Nephron (organoid): ENCODE results near the gene LARP4.

ENCODE experiments used
- H3K27ac Mint-ChIP-seq, 3 experiments: 2 replicates each; pipeline ENCODE4 v1.8.0; 2020; ENCODE audit warnings: mixed read lengths in 3 of 3, mild to moderate bottlenecking in 2 of 3, moderate library complexity in 1 of 3
- H3K27me3 Mint-ChIP-seq: 2 replicates; pipeline ENCODE4 v1.8.0; 2021; ENCODE audit warnings: low read depth, mild to moderate bottlenecking, moderate library complexity, mixed read lengths
- H3K36me3 Mint-ChIP-seq: 2 replicates; pipeline ENCODE4 v1.8.0; 2020; ENCODE audit warnings: low read depth, mixed read lengths
- H3K4me1 Mint-ChIP-seq: 2 replicates; pipeline ENCODE4 v1.8.0; 2020; ENCODE audit warnings: mixed read lengths
- H3K4me3 Mint-ChIP-seq, 3 experiments: 2 replicates each; pipeline ENCODE4 v1.8.0; 2020; ENCODE audit warnings: mild to moderate bottlenecking in 3 of 3, mixed read lengths in 3 of 3, moderate library complexity in 2 of 3
- H3K9me3 Mint-ChIP-seq: 2 replicates; pipeline ENCODE4 v1.8.0; 2020; ENCODE audit warnings: mixed read lengths
- TF ChIP-seq, protein P1 (sequence below), 3 experiments: fragments of 200-600 bp; sonication (generic); IDR thresholded peaks; one replicate each; pipeline ENCODE4 v1.5.0; 2021; ENCODE audit warnings: antibody characterized with exemption in 3 of 3; ENCODE audit not compliant: unreplicated experiment in 3 of 3

The LARP4 gene

DNA sequence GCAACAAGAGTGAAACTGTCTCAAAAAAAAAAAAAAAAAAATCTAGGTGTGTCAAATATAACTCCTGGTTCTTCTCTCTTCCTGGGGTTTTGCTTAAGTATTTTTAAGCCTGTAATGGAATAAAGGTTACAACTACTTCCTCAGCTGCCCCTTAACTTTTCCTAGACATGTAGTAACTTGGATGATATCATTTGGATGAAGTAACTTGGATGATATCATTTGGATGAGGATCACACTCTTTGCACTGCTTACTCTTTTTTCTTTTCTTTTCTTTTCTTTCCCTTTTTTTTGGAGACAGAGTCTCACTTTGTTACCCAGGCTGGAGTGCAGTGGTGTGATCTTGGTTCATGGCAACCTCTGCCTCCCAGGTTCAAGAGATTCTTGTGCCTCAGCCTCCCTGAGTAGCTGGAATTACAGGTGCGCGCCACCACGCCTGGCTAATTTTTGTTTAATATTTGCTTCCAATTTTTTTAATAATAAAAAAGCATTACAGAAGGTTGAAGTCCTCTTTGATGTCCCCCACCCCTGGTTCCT, 3.5 kb upstream of the LARP4 start:
- Mint-ChIP-seq H3K4me1 (peaks cover 7% of the 10 kb centered on the region), H3K4me3 (no peak overlapping the region), H3K27me3 (peaks cover 4% of the 10 kb centered on the region), H3K36me3 (no peaks in the 10 kb centered on the region), H3K9me3 (no peaks in the 10 kb centered on the region), H3K27ac (no peak overlapping the region)
- TF ChIP-seq, protein P1, sequence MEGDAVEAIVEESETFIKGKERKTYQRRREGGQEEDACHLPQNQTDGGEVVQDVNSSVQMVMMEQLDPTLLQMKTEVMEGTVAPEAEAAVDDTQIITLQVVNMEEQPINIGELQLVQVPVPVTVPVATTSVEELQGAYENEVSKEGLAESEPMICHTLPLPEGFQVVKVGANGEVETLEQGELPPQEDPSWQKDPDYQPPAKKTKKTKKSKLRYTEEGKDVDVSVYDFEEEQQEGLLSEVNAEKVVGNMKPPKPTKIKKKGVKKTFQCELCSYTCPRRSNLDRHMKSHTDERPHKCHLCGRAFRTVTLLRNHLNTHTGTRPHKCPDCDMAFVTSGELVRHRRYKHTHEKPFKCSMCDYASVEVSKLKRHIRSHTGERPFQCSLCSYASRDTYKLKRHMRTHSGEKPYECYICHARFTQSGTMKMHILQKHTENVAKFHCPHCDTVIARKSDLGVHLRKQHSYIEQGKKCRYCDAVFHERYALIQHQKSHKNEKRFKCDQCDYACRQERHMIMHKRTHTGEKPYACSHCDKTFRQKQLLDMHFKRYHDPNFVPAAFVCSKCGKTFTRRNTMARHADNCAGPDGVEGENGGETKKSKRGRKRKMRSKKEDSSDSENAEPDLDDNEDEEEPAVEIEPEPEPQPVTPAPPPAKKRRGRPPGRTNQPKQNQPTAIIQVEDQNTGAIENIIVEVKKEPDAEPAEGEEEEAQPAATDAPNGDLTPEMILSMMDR (IDR thresholded peaks at IDR 0.05; ENCODE audit: unreplicated experiment in 3 of 3) = no peak

DNA sequence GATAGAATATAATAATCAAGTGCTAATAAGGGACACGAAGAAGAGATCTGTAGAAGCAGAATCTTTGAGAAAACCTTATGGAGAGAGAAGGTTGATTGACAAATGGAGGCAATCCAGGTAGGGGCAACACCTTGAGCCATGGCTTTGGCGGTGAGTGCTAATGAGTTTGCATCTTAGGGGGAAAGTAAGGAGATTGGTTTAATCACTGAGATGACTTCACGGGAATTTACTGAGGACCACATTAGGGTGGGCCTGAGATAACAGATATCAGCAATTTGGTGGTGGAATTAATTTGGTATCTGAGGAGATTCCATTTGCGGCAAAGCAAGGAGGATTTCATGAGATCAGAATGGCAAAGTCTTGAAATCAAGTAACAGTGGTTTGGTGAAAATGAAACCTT, 1.8 kb upstream of the LARP4 start:
- Mint-ChIP-seq H3K9me3 (no peaks in the 10 kb centered on the region), H3K36me3 (no peaks in the 10 kb centered on the region), H3K4me1 (peaks cover 23% of the 10 kb centered on the region), H3K27me3 (peaks cover 4% of the 10 kb centered on the region), H3K27ac (peak overlapping the region; percentile 59 to 93 (median 65)), H3K4me3 (peak overlapping the region; percentile 67 to 86 (median 76))
- TF ChIP-seq, protein P1 (IDR thresholded peaks at IDR 0.05; ENCODE audit: unreplicated experiment in 3 of 3) = no peak

DNA sequence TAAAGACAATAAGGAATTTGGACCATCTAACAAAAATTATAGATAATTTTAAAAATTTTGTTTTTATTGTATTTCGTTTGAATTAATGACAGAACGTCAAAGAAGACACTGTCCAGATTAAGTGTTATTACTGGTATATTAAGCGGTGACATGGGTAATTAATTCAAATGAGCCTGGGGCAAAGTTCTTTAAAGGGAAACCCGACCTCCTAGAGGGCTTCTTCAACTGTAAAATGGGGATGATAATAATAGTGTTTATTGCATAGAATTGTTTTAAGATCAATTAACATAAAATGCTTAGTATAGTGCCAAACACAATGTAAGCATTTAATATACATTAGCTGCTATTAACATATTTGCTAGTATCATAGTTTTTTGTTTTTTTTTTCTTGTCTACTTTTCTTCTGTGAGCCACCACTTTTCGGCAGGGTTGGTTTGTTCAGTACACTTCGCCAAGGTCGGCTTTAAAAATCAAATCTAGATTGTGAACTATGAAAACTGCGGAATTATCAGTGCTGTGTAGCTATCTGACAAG, 514 bp upstream of the LARP4 start:
- peak overlapping the region; percentile 98 to 100 (median 99) for H3K4me3 Mint-ChIP-seq
- H3K27ac Mint-ChIP-seq = peak overlapping the region; percentile 99
- peaks cover 4% of the 10 kb centered on the region for H3K27me3 Mint-ChIP-seq
- peaks cover 23% of the 10 kb centered on the region for H3K4me1 Mint-ChIP-seq
- no peaks in the 10 kb centered on the region for H3K9me3 Mint-ChIP-seq
- no peaks in the 10 kb centered on the region for H3K36me3 Mint-ChIP-seq
- TF ChIP-seq, protein P1 (IDR thresholded peaks at IDR 0.05; ENCODE audit: unreplicated experiment in 3 of 3) = no peak

DNA sequence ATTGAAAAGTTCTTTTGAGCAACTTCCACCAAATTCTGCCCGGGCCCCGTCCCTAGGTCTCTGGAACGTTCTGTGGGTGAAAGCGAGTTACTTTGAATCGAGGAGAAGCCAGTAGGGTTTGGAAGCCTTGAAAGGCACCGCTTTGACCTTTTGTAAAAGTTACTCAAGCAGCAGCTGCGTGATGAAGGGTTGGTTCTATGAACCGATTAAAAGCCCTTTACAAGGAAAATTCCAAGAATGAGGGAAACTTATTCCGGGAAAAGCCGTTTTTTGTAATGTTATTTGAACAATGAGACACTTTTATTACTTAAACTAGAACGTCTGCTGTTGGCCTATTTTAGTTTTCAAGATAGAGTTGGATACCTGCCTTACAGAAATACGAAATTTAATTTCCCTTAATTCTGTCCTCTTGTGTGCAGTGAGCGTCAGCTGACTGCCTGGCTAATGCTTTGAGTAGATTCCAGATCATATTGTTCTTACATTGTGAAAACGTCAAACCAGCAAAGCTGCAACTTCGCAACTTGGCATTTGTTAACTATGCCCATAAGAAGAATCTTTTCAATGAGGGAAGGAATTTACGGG, 906 bp downstream of the LARP4 start:
- no peaks in the 10 kb centered on the region for H3K36me3 Mint-ChIP-seq
- H3K4me3 Mint-ChIP-seq = peak overlapping the region; percentile 98 to 100 (median 99)
- TF ChIP-seq, protein P1 (IDR thresholded peaks at IDR 0.05; ENCODE audit: unreplicated experiment in 3 of 3) = no peak
- peak overlapping the region; percentile 99 for H3K27ac Mint-ChIP-seq
- H3K9me3 Mint-ChIP-seq = no peaks in the 10 kb centered on the region
- H3K27me3 Mint-ChIP-seq = peaks cover 2% of the 10 kb centered on the region
- H3K4me1 Mint-ChIP-seq = peaks cover 23% of the 10 kb centered on the region

DNA sequence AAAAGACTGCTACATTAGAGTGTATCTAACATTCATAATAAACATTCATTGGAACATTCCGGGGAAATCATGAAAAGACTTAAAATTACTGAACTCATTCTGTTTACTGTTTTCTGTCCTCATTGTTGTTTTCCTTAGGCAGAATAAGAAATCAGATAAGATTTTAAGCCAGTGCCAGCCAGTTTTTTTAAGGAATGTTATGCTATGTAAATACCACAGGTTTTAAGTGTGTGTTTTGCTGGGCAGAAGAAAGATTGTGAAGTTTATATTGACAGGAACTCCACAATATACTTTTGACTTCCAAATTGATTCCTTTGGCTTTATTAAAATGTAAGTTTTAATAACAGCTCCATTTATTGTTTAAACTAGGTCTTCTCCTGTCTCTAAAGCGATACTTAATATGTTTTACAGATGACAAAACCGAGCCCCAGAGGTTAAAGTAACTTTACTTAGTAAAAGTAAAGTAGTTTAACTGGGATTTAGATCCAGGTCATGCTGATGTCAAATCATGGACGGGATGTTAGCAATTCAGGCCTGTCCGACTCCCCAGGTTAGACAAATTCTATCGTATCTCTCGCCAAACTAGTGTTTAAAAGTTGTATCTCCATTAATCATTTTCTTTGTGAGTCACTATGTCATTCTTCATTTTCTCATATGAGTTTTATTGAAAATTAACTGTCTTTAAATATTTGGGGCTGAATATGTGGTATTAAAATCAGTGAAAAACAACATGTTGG, 1.7 kb downstream of the LARP4 start:
- no peaks in the 10 kb centered on the region for H3K27me3 Mint-ChIP-seq
- no peaks in the 10 kb centered on the region for H3K36me3 Mint-ChIP-seq
- no peaks in the 10 kb centered on the region for H3K9me3 Mint-ChIP-seq
- TF ChIP-seq, protein P1 (IDR thresholded peaks at IDR 0.05; ENCODE audit: unreplicated experiment in 3 of 3) = no peak
- H3K27ac Mint-ChIP-seq = peak overlapping the region; percentile 99
- peaks cover 23% of the 10 kb centered on the region for H3K4me1 Mint-ChIP-seq
- peak overlapping the region; percentile 98 to 100 (median 99) for H3K4me3 Mint-ChIP-seq
